ENCODE measurements around the gene SORCS3. TPM values are rescaled to one million over a fixed set of nuclear protein-coding genes. Genes with fewer than 3 reads are reported as not detected.
A peak's percentile ranks its signal among the peaks of the same experiment; 100 is the strongest.

SORCS3 gene
- total RNA-seq, 1 experiment from 2014 or later: 0.04 TPM

DNA sequence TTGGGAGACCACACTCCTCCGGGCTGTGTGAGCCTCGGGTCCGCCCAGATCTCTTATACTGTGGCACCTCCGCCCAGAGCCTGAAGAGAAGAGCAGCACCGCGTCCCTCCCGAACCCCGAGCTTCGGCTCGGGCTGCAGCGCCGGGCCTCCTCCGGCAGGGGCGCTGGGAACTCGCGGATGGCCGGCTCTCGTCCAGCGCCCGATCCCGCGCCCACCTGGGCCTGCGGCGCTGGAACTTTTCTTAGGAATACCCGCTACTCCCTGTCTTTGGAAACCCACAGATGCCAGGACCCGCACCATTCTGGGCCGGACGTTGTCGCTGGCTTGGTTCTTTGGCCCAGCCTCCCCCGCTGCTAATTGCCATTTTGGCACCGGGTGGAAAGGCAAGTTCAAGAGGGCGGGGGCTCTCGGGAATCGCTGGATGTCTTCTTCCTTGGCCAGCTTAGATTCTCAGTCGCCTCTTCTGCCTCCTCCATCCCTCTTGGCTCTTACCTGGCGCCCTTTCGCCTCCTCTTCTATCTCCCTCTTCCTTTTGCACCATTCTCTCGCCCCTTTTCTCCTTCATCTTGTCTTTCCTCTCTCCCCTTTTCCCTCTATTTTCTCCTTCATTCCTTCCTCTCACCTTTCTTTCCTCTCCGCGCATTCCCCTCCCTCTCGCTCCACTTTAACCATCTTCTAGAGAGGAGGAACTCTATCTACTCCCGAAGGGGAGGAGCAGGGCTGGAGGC is 2.1 kb upstream of the SORCS3 start:
- Histone ChIP-seq H3T11ph (ENCODE audit: low read length) (no peak overlapping the region), H3K4me1 (ENCODE audit: insufficient read depth, low read length) (no peaks in the 10 kb centered on the region), H3K79me2 (ENCODE audit: insufficient read depth, low read length) (no peaks in the 10 kb centered on the region), H3K56ac (ENCODE audit: insufficient read length, low read depth, low read length) (no peak overlapping the region), H2BK15ac (ENCODE audit: low read depth, low read length) (no peak overlapping the region), H4K5ac (ENCODE audit: insufficient read length, low read depth, low read length) (no peak overlapping the region), H3K79me1 (ENCODE audit: insufficient read depth, low read depth, low read length, poor library complexity, severe bottlenecking) (no peaks in the 10 kb centered on the region), H4K91ac (ENCODE audit: insufficient read length, low read depth, low read length) (no peak overlapping the region), H2AK5ac (ENCODE audit: insufficient read length, low read length) (no peak overlapping the region), H3K23me2 (ENCODE audit: insufficient read length, low read depth, low read length, poor library complexity, severe bottlenecking) (peaks cover 36% of the 10 kb centered on the region), H3K14ac (ENCODE audit: insufficient read depth, low read length) (no peak overlapping the region), H3K27ac (ENCODE audit: insufficient read length, low read depth, low read length) (no peak overlapping the region), H2AFZ (ENCODE audit: low read length) (peak overlapping the region; percentile 2), H4K20me1 (ENCODE audit: control insufficient read depth, insufficient read depth, insufficient read length) (no peaks in the 10 kb centered on the region), H2BK20ac (ENCODE audit: low read depth, low read length, poor library complexity, severe bottlenecking) (no peak overlapping the region), H3K9me3 (ENCODE audit: control insufficient read depth, low read depth, low read length) (no peaks in the 10 kb centered on the region), H3K4me2 (ENCODE audit: insufficient read depth, insufficient read length, low read length) (peak overlapping the region; percentile 92), H3K9ac (ENCODE audit: extremely low read depth, insufficient read length, low read length) (no peak overlapping the region), H3K23ac (ENCODE audit: insufficient read length, low read depth, low read length) (no peak overlapping the region), H2BK120ac (ENCODE audit: low read depth, low read length, poor library complexity, severe bottlenecking) (no peak overlapping the region), H3K18ac (ENCODE audit: insufficient read length, low read depth, low read length) (no peak overlapping the region), H2BK12ac (ENCODE audit: insufficient read length, low read depth, low read length) (no peak overlapping the region), H3K27me3 (ENCODE audit: insufficient read depth, low read length) (peaks cover 40% of the 10 kb centered on the region; the same call in 1 of the 2 replicates), H2BK5ac (ENCODE audit: insufficient read length, low read length) (no peak overlapping the region), H3K4ac (ENCODE audit: low read depth, low read length) (no peak overlapping the region), H4K8ac (replicated peaks; ENCODE audit: insufficient read length, low read depth, low read length) (no peak overlapping the region)
- Mint-ChIP-seq H3K4me1 (peaks cover 13 to 17% of the 10 kb centered on the region in 2 experiments), H3K36me3 (ENCODE audit: insufficient read depth in 1 of 3, low read depth in 3 of 3) (no peaks in the 10 kb centered on the region; a peak in 2 of 7 replicates), H3K27ac (no peak overlapping the region), H3K4me3 (peak overlapping the region; percentile 46 to 87), H3K27me3 (ENCODE audit: low read depth) (peaks cover 96% of the 10 kb centered on the region), H3K9me3 (peaks cover 0 to 4% of the 10 kb centered on the region in 2 experiments; a peak in 2 of 5 replicates)
- DNase-seq: peak; percentile 83
- WGBS (ENCODE audit: extremely low coverage, insufficient read length, low lambda C conversion rate): no CpG with 5 or more reads among the region's 42 CpGs
- TF ChIP-seq, protein P1, sequence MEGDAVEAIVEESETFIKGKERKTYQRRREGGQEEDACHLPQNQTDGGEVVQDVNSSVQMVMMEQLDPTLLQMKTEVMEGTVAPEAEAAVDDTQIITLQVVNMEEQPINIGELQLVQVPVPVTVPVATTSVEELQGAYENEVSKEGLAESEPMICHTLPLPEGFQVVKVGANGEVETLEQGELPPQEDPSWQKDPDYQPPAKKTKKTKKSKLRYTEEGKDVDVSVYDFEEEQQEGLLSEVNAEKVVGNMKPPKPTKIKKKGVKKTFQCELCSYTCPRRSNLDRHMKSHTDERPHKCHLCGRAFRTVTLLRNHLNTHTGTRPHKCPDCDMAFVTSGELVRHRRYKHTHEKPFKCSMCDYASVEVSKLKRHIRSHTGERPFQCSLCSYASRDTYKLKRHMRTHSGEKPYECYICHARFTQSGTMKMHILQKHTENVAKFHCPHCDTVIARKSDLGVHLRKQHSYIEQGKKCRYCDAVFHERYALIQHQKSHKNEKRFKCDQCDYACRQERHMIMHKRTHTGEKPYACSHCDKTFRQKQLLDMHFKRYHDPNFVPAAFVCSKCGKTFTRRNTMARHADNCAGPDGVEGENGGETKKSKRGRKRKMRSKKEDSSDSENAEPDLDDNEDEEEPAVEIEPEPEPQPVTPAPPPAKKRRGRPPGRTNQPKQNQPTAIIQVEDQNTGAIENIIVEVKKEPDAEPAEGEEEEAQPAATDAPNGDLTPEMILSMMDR (conservative IDR thresholded peaks at IDR 0.05): peak; percentile 86

Data from H9 (cell line).